ENCODE data around the gene GALM.

GALM gene

DNA sequence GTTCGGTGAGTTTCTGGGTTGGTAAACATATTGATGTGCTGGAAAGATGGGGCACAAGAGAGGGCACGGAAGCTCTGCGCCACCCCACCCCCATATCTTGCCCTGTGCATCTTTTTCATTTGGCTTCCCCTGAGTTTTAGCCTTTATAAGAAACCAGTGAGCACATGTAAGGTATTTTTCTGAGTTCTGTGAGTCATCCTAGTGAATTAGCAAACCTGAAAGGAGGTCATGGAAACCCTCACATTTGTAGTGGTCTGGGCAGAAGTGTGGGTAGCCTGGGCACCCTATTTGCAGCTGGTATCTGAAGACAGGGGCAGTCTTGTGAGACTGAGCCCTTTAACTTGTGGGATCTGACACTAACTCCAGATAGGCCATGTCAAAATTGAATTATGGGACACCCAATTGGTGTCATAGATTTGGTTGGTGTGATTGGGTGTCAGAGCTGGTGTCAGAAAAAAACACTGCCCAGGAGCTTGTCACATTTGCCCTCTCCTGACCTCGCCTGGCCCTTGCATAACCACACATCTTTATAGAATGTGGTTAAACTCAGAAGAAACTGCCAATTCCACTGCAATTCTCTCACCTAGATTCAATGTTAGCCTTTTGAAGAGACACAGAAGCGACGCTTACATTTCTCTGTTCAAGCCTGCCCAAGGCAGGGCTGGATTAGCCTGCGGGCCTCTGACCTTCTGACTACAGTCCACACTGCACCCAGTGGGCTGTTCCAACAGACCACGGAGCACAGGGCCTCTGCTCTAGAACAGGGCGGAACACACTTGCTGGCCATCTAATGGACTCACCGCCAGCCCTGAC is 12.0 kb upstream of the GALM start:
- TF ChIP-seq, protein P1, sequence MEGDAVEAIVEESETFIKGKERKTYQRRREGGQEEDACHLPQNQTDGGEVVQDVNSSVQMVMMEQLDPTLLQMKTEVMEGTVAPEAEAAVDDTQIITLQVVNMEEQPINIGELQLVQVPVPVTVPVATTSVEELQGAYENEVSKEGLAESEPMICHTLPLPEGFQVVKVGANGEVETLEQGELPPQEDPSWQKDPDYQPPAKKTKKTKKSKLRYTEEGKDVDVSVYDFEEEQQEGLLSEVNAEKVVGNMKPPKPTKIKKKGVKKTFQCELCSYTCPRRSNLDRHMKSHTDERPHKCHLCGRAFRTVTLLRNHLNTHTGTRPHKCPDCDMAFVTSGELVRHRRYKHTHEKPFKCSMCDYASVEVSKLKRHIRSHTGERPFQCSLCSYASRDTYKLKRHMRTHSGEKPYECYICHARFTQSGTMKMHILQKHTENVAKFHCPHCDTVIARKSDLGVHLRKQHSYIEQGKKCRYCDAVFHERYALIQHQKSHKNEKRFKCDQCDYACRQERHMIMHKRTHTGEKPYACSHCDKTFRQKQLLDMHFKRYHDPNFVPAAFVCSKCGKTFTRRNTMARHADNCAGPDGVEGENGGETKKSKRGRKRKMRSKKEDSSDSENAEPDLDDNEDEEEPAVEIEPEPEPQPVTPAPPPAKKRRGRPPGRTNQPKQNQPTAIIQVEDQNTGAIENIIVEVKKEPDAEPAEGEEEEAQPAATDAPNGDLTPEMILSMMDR (IDR thresholded peaks at IDR 0.05) = no peak

DNA sequence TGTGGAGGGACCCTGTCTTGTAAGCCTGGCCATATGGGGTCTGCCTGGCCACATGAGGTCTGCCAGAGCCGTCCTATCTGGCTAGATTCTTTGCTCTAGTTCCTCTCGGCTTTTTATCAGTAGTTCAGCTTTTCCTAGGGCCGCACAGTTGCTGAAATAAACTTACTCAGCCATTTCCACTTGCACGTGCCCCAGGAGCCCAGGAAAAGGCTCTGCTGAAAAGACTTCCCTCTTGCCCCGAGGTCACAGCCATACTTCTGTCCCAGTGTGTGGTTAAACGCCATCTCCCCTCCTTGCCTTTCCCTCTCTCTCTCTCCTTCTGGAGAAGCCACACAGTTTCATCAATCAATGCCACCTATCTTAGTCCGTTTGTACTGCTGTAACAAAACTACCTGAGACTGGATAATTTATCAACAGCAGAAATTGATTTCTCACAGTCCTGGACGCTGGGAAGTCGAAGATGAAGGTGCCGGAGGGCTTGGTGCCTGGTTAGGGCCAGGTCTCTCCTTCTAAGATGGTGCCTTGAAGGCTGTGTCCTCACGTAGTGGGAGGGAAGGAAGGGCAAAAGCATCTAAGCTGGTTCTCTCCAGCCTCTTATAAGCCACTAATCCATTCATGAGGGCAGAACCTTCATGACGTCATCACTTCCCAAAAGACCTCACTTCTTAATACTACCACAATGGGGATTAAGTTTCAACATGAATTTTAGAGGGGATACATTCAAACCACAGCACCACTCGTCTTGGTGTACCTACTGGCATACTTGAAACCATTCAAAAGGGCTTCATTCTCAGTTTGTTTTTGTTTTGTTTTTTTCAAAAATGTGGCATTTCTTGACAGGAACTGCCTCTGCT is 11.2 kb upstream of the GALM start:
- TF ChIP-seq, protein P1 (IDR thresholded peaks at IDR 0.05) = no peak

DNA sequence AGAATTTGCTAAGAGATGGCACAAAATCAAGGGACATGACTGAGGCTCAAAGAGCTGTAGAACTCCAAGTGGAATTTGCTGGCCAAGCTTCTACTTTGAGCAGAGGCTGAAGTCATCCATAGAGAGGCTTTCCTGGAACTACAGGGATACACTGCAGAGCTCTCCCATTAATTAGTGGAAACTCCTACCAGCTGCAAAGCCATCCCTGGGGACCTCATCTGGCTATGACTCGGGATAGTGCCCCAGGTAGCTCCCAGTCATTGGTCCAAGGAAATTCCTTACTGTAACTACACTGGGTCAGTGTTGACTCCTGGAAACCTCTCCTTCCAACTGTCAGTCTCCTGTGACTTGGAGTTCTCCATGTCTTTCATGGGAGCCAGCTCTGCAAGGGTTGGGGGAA is 10.5 kb upstream of the GALM start:
- TF ChIP-seq, protein P1 (IDR thresholded peaks at IDR 0.05) = no peak

DNA sequence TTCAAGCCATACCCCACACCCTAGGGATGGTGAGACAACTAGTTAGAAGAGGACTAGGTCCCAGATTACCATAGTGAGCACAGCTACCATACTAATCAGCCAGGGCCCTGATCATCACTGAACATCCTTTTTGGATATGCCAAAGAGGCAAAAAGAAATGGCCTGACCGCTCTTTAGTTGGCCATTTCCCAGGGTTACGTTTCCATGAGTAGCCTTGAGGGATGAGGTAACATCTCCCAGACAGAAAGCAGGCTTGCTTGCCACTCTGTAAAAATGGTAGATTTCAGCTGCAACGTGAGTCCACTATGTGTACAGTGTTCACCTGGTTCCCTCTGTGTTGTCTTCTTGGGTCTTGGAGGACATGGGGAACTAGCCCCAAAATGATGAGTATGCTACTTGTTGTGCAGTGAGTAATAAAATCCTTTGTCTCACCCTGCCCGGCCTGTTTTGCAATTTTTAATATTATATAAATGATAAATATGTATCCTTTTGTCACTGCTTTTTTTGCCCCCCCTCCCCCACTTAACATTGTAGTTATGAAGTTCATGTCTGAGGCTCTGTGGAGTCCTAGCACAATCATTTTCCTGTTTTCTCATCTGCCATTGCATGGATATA is 8.9 kb upstream of the GALM start:
- TF ChIP-seq, protein P1 (IDR thresholded peaks at IDR 0.05) = no peak

DNA sequence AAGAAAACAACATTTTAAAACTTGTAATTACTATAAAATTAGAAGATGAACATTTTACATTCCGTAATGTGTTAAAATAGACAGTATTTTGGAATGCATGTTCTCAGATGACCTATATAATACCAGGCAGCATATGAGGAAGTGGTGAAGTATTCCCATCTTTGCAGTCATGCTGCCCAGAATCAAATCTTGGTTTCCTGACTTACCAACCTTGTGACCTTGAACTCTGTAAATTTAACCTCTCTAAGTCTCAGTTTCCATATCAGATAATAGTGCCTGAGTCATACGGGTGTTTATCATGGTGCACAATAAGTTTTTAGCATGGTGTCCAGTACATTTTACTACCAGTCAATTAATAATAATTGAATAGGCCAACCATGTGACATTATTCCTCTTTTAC is 7.3 kb upstream of the GALM start:
- TF ChIP-seq, protein P1 (IDR thresholded peaks at IDR 0.05) = no peak

DNA sequence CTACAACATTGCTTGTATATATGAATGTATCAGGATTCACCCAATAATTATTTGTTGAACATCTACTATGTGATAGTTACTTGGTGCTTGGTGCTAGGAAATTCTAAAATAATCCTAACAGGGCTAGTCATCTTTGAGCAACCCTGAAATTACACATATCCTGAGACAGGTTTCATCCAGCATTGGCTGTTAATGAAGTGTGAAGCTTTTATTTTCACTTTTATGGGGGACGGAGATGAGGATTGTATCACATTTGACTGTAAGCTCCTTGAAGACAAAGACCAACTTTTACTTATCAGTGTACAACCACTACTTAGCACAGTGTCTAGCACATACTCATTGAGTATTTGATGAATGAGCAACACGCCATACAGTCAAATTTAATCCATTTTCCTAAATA is 6.8 kb upstream of the GALM start:
- TF ChIP-seq, protein P1 (IDR thresholded peaks at IDR 0.05) = no peak

DNA sequence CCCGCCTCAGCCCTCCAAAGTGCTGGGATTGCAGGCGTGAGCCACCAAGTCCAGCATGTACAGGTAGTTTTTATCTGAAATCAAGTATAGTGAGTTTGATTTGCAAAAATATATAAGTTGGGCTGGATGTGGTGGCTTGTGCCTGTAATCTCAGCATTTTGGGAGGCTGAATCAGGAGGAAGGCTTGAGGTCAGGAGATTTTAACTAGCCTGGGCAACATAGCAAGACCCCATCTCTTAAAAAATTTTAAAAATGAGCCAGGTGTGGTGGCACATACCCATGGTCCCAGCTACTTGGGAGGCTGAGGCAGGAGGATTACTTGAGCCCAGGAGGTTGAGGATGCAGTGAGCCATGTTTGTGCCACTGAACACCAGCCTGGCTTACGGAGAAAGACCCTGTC is 5.6 kb upstream of the GALM start:
- TF ChIP-seq, protein P1 (IDR thresholded peaks at IDR 0.05) = no peak
